ENCODE measurements around the gene CNOT4. TPM values are rescaled to one million over a fixed set of nuclear protein-coding genes. Genes with fewer than 3 reads are reported as not detected.
A peak's percentile ranks its signal among the peaks of the same experiment; 100 is the strongest.

CNOT4 gene
- total and polyA plus RNA-seq, 2 of the 13 experiments (the other 11 are each of a cell fraction or from before 2014, with no cell fraction given), result 7.4 to 8.4 TPM

DNA sequence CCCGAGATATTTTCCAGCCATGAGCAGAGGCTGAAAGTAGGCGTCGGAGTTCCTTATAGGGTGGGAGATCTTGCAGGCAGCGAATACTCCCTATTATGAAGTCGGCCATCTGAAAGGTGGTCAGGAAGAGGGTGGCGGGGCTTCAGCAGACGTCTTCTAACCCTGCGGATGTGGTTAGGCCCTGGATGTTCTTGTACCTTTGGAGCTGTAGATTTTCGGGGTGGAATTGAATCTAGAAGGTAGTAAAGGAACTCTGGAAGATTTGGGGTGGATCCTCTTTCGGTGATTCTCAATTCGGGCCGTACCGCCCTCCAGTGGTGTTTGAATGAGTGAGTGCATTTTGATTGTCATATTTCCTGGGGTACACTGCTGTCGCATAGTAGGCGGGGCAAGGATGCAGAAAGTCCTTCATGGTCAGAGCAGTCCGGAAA, 48.5 kb upstream of the CNOT4 start:
- Histone ChIP-seq H3K36me3 (replicated peaks in 1 of 2; ENCODE audit: control insufficient read depth in 1 of 2, insufficient read depth in 2 of 2, low read length in 2 of 2) (no peaks in the 10 kb centered on the region), H3K27ac (ENCODE audit: extremely low read length, insufficient read depth, low read length) (peak overlapping the region; percentile 93), H2AFZ (ENCODE audit: low read length) (peak overlapping the region; percentile 96), H3K27me3 (ENCODE audit: control insufficient read depth in 1 of 2, insufficient read depth in 2 of 2, low read length in 2 of 2) (no peaks in the 10 kb centered on the region; a peak in 1 of 5 replicates), H3K4me3 (replicated peaks in 1 of 3; ENCODE audit: insufficient read depth in 1 of 3, low read depth in 2 of 3, low read length in 3 of 3) (peak overlapping the region; percentile 72 to 86 (median 75)), H4K20me1 (ENCODE audit: insufficient read depth, low read length) (0 out of 2 replicates have a peak, but pooled peaks cover 4% of the 10 kb centered on the region), H3K4me2 (ENCODE audit: low read depth, low read length) (peak overlapping the region; percentile 77), H3K4me1 (ENCODE audit: insufficient read depth, low read length) (peaks cover 30% of the 10 kb centered on the region), H3K79me2 (ENCODE audit: insufficient read depth, low read length) (peaks cover 45% of the 10 kb centered on the region), H3K9me3 (ENCODE audit: low read length) (no peaks in the 10 kb centered on the region), H3K9ac (ENCODE audit: insufficient read depth, low read depth, low read length) (peak overlapping the region; percentile 92)
- peak; percentile 71 for DNase-seq (ENCODE audit: low spot score)
- in situ Hi-C loops (cut with HindIII; ENCODE audit: extremely low pct_ligation_motif_present, low pct_unique_long_range_greater_than_20kb) (loop anchor here (5.0 to 25.0 kb wide), 2 partner anchors 46 to 271 kb away; partner anchors contain the start of gene CNOT4), intact Hi-C loops (cut with micrococcal nuclease; ENCODE audit: unreplicated experiment) (loop anchor here (1.0 to 5.0 kb wide), 2 partner anchors 46 to 141 kb away; no protein-coding TSS in a partner anchor)
- ChIA-PET POLR2A (interaction anchor here (1.0 kb wide), 1 partner anchor 48 kb away, joined by 3 read pairs; no protein-coding TSS in a partner anchor), CTCF (ENCODE audit: low intra/inter-chr PET ratio, low total read pairs) (interaction anchor here (0.9 to 2.7 kb wide), 3 partner anchors 46 to 277 kb away, joined by 4 to 20 read pairs (median 19); no protein-coding TSS in a partner anchor)
- peak; percentile 37 for FAIRE-seq
- no TSS peak for BruUV-seq (replicated peaks)
- ATAC-seq, result peak; percentile 72
- 0% methylated on average over 16 of the region's 16 CpGs for WGBS (ENCODE audit: low lambda C conversion rate)
- TF ChIP-seq ZBTB7B (CRISPR knock-in tag; IDR thresholded peaks at IDR 0.05) (no peak), FOSL2 (CRISPR knock-in tag; IDR thresholded peaks at IDR 0.05) (0 out of 2 replicates have a peak, but pooled peaks have one; percentile 4), ZNF749 (CRISPR knock-in tag; IDR thresholded peaks at IDR 0.05; ENCODE audit: borderline replicate concordance) (0 out of 2 replicates have a peak, but pooled peaks have one; percentile 10), CEBPG (CRISPR knock-in tag; IDR thresholded peaks at IDR 0.05) (no peak), LCORL (IDR thresholded peaks at IDR 0.05) (no peak), LCORL (CRISPR knock-in tag; IDR thresholded peaks at IDR 0.05) (peak; percentile 7; the same call in 1 of the 2 replicates), SIN3B (IDR thresholded peaks at IDR 0.05; ENCODE audit: low read length) (no peak), ARID3A (IDR thresholded peaks at IDR 0.05; ENCODE audit: low read depth, low read length) (peak; percentile 19; the same call in 1 of the 2 replicates), ASH2L (IDR thresholded peaks at IDR 0.05; ENCODE audit: insufficient read length, low read depth, low read length) (peak; percentile 54), STAG1 (CRISPR knock-in tag; IDR thresholded peaks at IDR 0.05) (peak; percentile 69), ARNT (IDR thresholded peaks at IDR 0.05) (no peak), ZNF446 (CRISPR knock-in tag; IDR thresholded peaks at IDR 0.05) (0 out of 2 replicates have a peak, but pooled peaks have one; percentile 7), ZFP91 (CRISPR knock-in tag; IDR thresholded peaks at IDR 0.05; ENCODE audit: borderline replicate concordance) (peak; percentile 14; the same call in 1 of the 2 replicates), ZNF615 (CRISPR knock-in tag; IDR thresholded peaks at IDR 0.05; ENCODE audit: borderline replicate concordance) (no peak), ZNF598 (CRISPR knock-in tag; IDR thresholded peaks at IDR 0.05; ENCODE audit: borderline replicate concordance) (peak; percentile 6; the same call in 1 of the 2 replicates), ZNF296 (CRISPR knock-in tag; conservative IDR thresholded peaks at IDR 0.05) (no peak), SMC3 (IDR thresholded peaks at IDR 0.05; ENCODE audit: low read length) (peak; percentile 57)
- TF ChIP-seq, protein P1, sequence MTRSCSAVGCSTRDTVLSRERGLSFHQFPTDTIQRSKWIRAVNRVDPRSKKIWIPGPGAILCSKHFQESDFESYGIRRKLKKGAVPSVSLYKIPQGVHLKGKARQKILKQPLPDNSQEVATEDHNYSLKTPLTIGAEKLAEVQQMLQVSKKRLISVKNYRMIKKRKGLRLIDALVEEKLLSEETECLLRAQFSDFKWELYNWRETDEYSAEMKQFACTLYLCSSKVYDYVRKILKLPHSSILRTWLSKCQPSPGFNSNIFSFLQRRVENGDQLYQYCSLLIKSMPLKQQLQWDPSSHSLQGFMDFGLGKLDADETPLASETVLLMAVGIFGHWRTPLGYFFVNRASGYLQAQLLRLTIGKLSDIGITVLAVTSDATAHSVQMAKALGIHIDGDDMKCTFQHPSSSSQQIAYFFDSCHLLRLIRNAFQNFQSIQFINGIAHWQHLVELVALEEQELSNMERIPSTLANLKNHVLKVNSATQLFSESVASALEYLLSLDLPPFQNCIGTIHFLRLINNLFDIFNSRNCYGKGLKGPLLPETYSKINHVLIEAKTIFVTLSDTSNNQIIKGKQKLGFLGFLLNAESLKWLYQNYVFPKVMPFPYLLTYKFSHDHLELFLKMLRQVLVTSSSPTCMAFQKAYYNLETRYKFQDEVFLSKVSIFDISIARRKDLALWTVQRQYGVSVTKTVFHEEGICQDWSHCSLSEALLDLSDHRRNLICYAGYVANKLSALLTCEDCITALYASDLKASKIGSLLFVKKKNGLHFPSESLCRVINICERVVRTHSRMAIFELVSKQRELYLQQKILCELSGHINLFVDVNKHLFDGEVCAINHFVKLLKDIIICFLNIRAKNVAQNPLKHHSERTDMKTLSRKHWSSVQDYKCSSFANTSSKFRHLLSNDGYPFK (CRISPR knock-in tag; IDR thresholded peaks at IDR 0.05; ENCODE audit: borderline replicate concordance), result peak; percentile 27; the same call in 1 of the 2 replicates

Measured in HepG2 (cell line).